ENCODE measurements around the gene C10orf143.

C10orf143 gene

DNA sequence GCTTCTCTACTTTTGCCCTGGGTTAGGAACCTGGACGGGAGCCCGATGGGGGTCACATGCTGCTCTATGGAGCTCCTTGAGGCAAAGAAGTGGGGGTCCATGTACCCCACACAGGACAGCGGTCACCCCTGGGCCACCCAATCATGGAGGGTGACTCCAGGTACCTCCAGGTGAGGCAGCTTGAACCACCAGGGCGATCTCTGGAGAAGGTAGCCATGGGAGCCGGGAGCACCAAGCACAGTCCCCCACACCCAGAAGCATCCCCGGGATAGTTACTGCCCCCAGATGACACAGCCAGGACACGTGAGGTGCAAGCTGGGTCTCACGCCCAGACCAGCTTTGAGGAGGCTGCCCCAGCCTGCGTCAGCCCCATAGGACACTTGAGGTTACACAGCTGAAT is 58.4 kb downstream of the C10orf143 start:
- no peak for DNase-seq (ENCODE audit: low read depth)

GRCh38 chr10:130050721-130051120 is 59.9 kb downstream of the C10orf143 start:
- DNase-seq (ENCODE audit: low read depth): no peak

GRCh38 chr10:130049987-130050386 is 60.6 kb downstream of the C10orf143 start:
- DNase-seq (ENCODE audit: low read depth): no peak

DNA sequence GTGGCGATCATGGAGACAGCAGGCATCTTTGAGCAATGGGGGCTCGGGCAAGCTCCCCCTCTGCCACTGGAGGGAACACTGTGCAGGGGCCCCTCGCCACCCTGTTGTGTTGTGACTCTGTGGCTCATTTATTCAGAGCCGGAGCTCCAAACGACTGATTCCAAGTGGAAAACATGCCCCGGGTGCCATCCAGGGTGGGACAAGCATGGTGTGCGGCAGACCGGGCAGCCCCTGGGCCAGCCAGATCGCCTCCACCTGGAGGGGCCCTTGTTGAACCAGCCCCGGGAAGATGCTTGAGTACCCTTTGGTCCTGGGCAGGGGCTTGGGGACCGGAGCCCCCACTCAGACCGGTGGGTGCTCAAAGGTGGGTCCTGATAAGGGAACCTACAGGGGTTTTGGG is 61.4 kb downstream of the C10orf143 start:
- no peak for DNase-seq (ENCODE audit: low read depth)

DNA sequence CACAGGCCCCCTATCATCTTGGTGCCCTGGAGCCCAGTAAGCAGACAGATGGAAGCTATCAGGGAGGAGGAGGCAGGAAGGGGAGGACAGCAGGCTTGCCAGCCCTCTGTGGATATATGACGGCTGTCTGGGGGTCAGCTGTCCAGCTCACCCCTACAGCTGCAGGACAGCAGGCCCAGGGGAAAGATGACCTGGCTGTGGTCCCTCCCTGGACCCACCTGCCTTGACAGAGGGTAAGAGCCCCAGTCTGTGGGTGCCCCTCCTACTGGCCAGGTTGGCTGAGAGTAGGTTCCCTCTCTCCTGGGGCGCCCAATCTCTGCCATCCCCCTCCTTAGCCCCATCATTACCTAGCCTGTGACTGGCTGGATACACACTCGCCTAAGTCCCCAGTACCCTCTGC is 62.5 kb downstream of the C10orf143 start:
- no peak for DNase-seq (ENCODE audit: low read depth)

DNA sequence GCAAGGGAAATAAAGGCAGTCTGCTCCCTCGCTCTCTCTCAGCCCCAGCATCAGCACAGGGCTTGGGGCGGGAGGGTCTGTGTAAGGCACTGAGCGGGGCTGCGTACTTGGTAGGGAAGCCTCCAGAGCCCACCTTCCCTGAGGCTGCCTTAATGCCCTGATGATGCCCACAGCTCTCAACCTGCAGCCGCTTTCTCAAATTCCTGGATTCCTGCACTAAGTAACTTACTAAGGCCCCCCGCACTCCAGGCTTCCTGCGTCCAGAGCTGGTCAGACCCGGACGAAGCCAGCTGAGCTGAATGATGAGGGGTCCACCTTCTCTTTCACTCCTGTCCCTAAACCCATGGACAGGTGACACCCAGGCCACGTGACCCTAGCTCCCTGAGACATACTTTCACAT is 63.3 kb downstream of the C10orf143 start:
- DNase-seq (ENCODE audit: low read depth): no peak

DNA sequence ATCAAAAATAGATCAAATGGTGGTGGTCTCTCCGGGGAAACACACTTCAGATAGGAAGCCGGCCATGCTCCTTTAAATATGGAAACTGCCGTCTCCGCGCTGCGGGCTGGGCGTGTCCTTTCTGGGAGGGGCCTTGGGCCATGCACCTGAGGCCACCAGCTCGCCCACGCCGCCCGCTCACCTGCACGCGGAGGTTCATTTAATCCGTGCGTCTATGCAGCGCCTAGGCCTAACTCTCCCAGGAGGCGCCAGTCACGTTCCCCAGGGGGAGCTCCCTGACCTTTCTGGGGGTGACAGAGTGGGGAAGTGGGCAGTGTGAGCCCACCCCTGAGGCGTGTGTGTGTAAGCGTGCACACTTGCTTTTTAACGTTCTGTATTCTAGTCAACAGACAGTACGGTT is 64.0 kb downstream of the C10orf143 start:
- no peak for DNase-seq (ENCODE audit: low read depth)

GRCh38 chr10:130045801-130046321 is 64.8 kb downstream of the C10orf143 start:
- no peak for DNase-seq (ENCODE audit: low read depth)

GRCh38 chr10:130045091-130045652 is 65.5 kb downstream of the C10orf143 start:
- DNase-seq (ENCODE audit: low read depth): no peak

DNA sequence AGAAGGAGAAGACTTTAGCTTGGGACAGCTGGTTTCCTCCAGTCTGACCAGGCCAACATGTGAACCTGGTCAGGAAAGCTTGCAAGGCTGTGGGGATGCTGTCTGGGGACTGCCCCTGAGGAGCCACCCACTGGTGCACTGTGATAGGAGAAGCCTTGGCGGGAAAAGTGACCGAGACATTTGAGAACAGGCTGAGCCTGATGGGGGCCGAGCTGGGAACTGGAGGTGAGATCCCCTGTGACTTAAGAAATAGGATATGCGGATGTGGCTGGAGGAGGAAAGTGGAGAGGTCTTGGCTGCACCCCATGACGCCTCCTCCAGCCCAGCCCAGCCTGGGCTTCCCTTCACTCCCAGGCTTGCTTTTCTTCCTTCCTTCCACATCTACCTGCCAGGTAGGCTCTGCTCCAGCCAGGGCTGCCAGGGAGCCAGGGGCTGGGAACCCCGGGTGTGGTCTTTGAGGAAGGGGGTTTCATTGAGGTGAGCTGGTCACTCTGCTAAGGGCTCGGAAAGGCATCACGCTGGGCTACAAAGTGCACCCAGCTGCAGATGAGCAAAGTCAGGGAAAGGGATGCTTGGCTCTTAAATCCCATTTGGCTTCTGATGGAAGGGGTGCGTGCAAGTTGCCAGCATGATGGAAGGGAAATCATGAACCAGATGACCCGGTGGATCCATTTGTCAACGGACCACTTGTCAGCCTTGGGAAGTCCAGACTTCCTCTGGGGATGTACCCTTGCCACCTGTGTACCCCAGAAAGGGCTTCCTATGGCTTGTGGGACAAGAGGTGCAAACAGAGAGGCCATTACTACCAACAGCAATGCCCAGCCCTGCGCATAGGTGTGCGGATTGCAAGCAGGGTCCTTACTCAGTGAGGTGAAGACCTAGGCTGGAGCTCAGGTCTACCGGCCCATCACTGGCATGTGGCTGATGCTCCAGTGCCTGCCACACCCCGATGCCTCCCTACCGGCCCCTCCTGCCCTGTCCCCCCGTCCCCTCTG is 66.3 kb downstream of the C10orf143 start:
- no peak for DNase-seq (ENCODE audit: low read depth)

DNA sequence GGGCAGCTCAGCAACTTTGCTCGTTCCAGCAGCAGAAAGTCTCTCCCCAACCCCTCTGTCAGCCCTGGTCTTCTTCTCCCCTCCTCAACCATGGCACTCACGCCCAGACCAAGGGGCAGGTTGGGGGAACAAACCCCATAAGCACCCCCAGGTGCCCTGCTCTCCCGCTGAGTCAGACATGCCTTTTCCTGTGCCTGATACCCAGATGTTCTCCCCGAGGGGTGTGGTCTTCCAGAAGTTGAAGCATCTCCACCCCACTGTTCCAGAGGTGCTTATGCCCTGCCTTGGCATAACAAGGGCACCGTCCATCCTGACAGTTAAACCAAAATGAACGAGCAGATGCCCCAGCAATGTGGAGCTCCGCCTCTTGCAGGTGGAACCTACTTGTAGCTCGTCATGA is 67.1 kb downstream of the C10orf143 start:
- no peak for DNase-seq (ENCODE audit: low read depth)

DNA sequence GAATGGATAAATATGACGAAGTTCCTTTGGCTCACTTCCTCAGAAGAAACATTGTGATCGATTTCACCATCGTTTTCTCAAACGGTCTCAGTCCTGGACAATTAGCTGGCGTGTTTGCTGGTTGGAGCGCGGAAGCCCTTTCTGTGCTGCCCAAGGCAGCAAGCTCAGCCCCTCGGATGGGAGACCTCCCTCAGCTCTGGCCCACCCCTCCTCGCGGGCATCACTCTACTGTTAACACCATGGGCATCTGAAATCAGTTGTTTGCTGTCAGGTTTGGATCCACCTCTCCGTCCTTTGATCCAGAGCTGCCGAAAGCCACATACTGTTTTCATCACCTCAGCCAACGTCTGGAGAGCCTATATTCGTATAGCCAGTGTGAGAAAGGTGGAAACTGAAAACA is 68.2 kb downstream of the C10orf143 start:
- no peak for DNase-seq (ENCODE audit: low read depth)

GRCh38 chr10:130041451-130042371 is 68.9 kb downstream of the C10orf143 start:
- DNase-seq (ENCODE audit: low read depth): no peak

- DNase-seq (ENCODE audit: low read depth): no peak
Observed at GRCh38 chr10:130040817-130041330, 69.8 kb downstream of the C10orf143 start.

DNA sequence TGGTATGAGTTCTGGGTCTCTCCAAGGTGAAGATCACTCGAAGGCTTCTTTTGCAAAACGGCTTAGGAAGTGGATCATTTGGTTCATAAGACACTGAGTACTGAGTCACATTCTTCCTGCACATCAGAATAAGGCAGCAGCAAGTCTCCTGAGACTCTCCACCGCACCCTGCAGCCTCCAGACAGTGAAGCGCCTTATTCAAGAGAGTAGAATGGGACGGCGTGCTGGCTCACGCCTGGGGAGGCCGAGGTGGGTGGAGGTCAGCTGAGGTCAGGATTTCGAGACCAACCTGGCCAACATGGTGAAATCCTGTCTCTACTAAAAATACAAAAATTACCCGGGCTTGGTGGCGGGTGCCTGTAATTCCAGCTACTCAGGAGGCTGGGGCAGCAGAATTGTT is 70.3 kb downstream of the C10orf143 start:
- no peak for DNase-seq (ENCODE audit: low read depth)

GRCh38 chr10:130039141-130039540 is 71.5 kb downstream of the C10orf143 start:
- DNase-seq (ENCODE audit: low read depth): no peak

- DNase-seq (ENCODE audit: low read depth): no peak
Observed at GRCh38 chr10:130038611-130039109, 72.0 kb downstream of the C10orf143 start.

DNA sequence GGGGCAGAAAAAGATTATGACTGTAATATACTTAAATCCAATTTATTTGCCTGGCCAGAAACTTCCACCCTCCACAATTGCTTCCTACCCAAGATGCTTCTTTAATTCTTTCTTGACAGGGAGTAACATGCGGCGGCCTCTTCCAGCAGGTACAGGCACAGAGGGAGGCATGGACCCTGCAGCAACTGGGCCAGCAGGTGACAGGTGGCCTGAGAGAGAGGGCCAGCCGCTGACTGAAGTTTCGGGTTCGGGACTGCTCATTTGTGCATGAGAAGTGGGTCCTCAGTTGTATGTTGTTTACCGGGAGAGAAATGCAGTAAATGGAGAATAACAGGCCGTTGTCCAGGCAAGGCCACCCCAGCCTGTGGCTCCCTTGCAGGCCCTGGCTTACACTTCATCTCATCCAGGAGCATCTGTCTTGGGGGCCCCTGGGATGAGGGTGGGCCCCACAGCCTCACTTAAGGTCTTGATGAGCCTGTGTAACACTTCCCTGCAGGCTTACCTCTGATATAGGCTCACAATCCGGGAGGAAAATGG is 72.5 kb downstream of the C10orf143 start:
- no peak for DNase-seq (ENCODE audit: low read depth)

DNA sequence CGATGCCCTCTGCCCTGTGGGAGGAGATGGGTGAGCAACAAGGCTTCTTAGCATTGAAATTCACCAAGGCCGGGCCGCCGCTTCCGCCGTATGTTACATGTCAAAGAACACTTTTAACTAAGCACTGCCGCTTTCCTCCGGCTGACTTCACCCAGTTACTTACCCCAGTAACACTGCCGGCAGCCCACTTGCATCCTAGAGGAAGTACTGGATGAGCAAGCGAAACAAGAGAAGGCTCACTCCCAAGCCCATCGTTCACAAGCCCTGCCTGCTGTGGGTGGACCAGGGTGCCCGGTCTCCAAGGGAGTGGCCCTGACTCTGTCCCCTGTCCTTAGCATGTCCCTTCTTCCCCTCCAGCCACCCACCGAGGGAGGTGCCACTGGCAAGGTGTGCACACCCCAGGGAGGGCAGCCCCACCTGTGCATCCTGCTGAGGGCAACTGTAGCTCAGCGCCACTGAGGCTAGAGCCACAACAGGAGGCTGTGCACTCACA is 73.4 kb downstream of the C10orf143 start:
- no peak for DNase-seq (ENCODE audit: low read depth)

GRCh38 chr10:130036296-130037065 is 74.1 kb downstream of the C10orf143 start:
- no peak for DNase-seq (ENCODE audit: low read depth)

Data from activated T-cell treated with anti-CD3 and anti-CD28 coated beads for 24 hours (primary cell).